ENCODE data around the gene SENP1. TPM values are rescaled to one million over a fixed set of nuclear protein-coding genes. Genes with fewer than 3 reads are reported as not detected.
"Not testable (repeated sequence)": the region's sequence is repeated elsewhere in the genome, so short reads cannot be mapped to it uniquely, and the experiment has no call there.

SENP1 gene
- total RNA-seq, 1 experiment from 2014 or later, result 30.1 TPM

- DNase-seq (ENCODE audit: low read depth), result not testable (repeated sequence)
These were observed 5.4 kb upstream of the SENP1 start for GRCh38 chr12:48111312-48111693.

DNA sequence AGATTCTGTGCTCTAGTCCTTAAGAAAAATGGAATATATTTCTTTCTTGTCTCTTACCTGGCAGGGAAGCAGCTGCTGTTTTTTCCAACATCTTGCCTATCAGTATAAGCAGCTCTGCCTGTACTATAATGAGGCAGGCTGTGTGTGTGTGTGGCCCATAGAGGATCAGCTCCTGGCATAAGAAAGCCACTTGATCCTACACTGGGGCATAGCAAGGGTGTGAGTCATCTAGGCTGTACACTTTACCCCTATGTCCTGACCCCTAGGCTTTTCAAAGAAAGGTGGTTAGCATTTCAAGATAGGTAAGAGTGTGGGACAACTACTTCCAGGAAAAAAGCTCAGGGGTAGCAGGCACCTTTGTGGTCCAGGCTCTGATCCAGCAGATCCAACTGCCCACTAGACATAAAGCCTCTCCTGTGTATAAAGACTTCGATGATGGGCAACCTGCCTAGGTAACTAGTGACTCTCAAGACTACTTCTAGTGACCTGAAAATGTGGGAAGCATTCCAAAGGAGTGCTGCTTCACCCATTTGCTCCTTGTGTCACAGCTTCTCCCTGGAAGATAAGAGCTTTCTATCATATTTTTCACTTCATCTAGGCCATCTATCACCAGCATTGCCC, 4.9 kb upstream of the SENP1 start:
- peak; percentile 12 for DNase-seq (ENCODE audit: low read depth)

- DNase-seq (ENCODE audit: low read depth), result no peak
These were observed 3.5 kb upstream of the SENP1 start for GRCh38 chr12:48109424-48109823.

DNA sequence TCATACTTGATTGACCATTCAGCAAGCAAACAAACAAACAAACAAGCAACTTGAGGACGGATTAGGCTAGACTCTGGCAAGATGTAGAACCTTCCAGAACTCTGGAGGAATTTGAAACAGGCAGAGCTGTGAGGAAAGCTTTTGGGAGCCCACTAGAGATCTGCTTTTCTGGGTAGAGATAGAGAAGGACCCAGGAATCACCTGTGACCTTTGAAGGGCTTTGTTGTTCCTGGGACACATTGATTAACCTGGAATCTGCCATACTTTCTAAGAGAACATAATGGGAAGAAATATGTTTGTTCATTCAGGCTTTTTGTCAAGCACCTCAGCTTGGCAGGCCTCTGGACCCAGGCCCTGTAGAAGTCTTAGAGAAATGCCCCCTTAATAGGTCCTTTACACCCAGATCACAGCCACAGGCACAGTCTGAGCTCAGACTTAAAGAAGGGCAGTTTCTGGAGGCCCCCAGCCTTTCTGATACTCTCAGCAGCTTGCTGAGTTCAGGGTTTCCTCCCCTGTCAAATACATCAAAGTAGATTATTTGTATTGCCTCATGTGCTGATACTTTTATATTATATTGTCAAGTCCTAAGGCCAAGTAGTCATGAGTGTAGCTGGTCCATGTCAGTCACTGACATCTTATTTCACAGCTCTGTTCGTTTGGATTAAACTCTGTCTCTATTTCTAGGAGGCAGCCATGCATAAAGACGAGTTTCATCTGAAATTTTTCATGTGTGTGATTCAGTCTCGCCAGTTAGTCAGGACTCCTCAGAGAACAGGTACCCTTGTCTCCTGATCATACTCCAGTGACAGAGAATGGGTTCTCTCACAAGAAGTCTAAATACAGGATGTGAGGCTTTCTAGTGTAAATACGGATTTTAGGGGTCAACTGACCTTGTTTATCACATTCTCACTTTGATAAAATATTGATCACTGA, 1.1 kb upstream of the SENP1 start:
- DNase-seq (ENCODE audit: low read depth), result no peak

GRCh38 chr12:48105321-48105866, 485 bp downstream of the SENP1 start:
- no peak for DNase-seq (ENCODE audit: low read depth)

GRCh38 chr12:48104531-48104930, 1.3 kb downstream of the SENP1 start:
- DNase-seq (ENCODE audit: low read depth), result no peak

- DNase-seq (ENCODE audit: low read depth), result no peak
These were observed 13.3 kb downstream of the SENP1 start for GRCh38 chr12:48092611-48093010.

DNA sequence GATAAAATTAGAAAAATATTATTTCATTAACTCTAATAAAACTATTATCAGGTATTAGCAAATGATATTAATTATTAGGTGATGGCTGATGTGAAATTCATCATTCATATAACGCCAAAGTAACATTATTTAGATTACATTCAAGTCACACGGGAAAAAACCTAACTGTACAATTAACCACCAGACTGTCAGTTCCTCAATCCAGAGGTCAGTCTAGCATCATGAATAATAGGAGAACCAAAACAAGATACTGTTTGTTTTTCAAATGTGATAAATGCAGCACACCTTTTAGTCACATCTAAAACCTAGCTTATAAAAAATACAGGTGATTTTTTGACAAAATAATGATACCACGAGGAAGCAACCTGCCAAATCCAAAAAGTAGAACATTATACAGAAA, 19.6 kb downstream of the SENP1 start:
- DNase-seq (ENCODE audit: low read depth), result no peak

DNA sequence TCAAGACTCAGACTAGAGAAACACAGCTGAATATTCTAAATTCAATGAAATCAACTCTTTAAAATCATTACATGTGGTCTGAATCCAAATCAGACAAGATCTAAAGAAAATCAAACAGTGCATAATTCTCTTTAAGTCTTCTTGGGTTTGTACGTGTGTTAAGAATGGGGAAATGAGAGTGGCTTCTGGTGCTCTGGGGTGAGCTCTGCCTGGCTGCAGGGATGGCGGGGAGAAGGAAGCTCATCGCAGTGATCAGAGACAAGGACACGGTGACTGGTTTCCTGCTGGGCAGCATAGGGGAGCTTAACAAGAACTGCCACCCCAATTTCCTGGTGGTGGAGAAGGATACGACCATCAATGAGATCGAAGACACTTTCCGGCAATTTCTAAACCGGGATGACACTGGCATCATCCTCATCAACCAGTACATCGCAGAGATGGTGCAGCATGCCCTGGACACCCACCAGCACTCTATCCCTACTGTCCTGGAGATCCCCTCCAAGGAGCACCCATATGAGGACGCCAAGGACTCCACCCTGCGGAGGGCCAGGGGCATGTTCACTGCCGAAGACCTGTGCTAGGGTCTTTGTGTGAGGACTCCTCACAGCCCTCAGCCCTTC, 20.9 kb downstream of the SENP1 start:
- no peak for DNase-seq (ENCODE audit: low read depth)

GRCh38 chr12:48084066-48084465, 21.8 kb downstream of the SENP1 start:
- DNase-seq (ENCODE audit: low read depth), result no peak

DNA sequence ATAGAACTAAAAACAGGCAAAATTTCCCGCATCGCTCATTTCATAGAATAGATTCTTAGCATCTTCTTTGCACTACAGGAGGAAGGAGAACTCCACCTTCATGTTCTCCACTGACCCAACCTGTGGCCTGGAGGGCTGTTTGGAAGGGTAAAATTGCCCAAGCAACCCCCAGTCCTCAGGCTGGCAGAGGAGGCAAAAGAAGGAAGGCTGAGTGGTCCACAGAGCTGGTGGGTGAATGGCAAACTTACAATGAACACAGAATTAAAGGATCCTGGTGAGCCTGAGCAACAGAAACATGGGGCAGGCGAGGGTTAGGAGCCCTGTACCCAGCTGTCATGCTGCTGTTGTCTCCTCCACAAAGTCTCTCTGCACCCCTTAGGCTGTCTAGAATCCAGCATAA, 25.1 kb downstream of the SENP1 start:
- no peak for DNase-seq (ENCODE audit: low read depth)

DNA sequence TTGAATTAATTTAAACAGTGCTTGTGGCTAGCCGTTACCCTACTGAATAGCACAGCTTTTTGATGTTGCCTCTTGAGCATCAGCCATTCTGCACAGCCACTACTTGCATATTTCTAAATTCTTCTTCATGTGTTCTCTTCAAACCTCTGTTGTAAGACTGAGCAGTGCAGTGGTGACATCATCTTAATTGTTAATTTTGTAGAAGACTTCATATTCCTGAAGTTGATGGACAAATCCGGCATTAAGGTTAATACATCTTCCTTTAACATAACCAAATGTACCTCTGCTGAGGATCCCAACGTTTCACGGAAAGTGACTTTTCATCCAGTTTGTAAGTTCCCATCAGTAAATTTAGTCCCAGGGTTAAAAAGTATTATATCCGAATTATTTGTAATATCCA, 25.6 kb downstream of the SENP1 start:
- no peak for DNase-seq (ENCODE audit: low read depth)

DNA sequence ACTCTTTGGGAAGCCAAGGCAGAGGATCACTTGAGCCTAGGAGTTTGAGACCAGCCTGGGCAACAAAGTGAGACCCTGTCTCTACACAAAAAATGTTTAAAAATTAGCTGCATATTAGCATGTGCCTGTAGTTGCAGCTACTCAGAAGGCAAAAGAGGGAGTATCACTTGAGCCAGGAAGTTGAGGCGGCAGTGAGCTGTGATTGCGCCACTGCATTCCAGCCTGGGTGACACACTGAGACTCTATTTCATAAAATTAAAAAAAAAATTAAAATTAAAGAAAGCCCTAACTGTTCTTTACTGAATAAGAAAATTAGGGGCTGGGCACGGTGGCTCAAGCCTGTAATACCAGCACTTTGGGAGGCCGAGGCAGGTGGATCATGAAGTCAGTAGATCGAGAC, 27.0 kb downstream of the SENP1 start:
- no peak for DNase-seq (ENCODE audit: low read depth)

DNA sequence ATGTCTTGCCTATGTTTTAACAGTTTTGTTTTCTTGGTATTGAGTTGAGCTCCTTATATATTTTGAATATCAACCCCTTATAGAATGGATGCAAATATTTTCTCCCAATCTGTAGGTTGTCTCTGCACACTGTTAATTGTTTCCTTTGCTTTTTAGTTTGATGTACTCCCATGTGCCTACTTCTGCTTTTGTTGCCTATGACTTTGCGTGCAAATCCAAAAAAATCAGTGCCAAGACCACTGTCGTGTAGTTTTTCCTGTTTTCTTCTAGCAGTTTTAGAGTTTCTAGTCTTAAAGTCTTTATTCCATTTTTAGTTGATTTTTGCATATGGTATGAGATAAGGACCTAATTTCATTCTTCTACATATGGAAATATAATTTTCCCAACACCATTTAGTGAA, 28.8 kb downstream of the SENP1 start:
- no peak for DNase-seq (ENCODE audit: low read depth)

GRCh38 chr12:48075832-48076231, 30.0 kb downstream of the SENP1 start:
- no peak for DNase-seq (ENCODE audit: low read depth)

DNA sequence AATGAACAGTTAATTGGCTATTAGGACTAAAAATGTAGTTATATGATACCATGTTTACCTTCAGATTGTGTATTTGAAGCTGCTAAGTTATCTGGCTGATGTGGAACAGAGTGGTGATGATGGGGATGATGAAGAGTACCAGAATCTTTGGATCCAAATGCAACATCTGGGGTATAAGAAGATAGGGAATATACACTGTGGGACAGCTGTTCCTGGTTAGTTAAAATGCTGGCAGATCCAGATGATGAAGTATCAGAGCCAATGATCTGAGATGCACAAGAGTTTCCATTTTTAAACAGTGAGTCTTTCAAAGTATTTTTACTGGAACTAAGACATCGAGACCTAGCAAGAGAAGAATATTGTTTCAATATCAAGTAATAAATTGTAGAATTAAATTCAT, 31.6 kb downstream of the SENP1 start:
- DNase-seq (ENCODE audit: low read depth), result no peak

- DNase-seq (ENCODE audit: low read depth), result no peak
These were observed 33.6 kb downstream of the SENP1 start for GRCh38 chr12:48072266-48072665.

- no peak for DNase-seq (ENCODE audit: low read depth)
These were observed 34.1 kb downstream of the SENP1 start for GRCh38 chr12:48071808-48072207.

- DNase-seq (ENCODE audit: low read depth), result no peak
These were observed 35.1 kb downstream of the SENP1 start for GRCh38 chr12:48070731-48071130.

DNA sequence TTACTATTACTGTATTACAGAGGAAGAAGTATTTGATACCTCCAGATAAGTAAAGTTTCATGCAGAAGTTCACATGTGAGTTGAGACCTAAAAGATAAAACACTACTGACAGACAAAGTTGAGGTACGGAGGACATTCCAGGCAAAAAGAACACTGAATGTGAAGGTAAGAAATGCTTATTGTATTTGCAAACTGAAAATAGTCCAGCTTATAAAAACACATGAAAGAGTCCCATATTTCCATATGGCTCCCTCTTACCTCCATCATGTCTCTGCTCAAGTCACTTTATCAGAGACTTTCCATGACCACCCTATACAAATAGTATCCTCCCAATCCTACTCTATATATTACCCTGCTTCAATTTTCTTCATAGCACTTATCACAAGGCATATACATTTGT, 35.8 kb downstream of the SENP1 start:
- DNase-seq (ENCODE audit: low read depth), result no peak

- DNase-seq (ENCODE audit: low read depth), result no peak
These were observed 36.6 kb downstream of the SENP1 start for GRCh38 chr12:48069241-48069640.

- DNase-seq (ENCODE audit: low read depth), result no peak
These were observed 37.4 kb downstream of the SENP1 start for GRCh38 chr12:48068457-48068856.

Measured in Daoy (cell line).